ENCODE measurements around the gene LBH.

The LBH gene

GRCh38 chr2:30245364-30245763 is 14.0 kb downstream of the LBH start:
- no peak overlapping the region for H3K9ac ChIP-seq (ENCODE audit: low read depth, low read length)
- no peak overlapping the region for H2AFZ ChIP-seq (ENCODE audit: low read depth, low read length)
- no peak for TF ChIP-seq EZH2 (IDR thresholded peaks at IDR 0.05; ENCODE audit: borderline replicate concordance, low read depth, low read length, severe bottlenecking)
- no peaks in the 10 kb centered on the region for H3K9me3 ChIP-seq (ENCODE audit: insufficient read depth, low read length, severe bottlenecking)
- no peak overlapping the region for H3K27ac ChIP-seq (ENCODE audit: low read length)
- H3K4me2 ChIP-seq (ENCODE audit: insufficient read depth, low read length): no peak overlapping the region
- peaks cover under 1% of the 10 kb centered on the region; the same call in 1 of the 2 replicates for H4K20me1 ChIP-seq (ENCODE audit: insufficient read depth, low read length)
- H3K4me1 ChIP-seq (ENCODE audit: insufficient read depth, low read length): peaks cover 4% of the 10 kb centered on the region
- ATAC-seq (ENCODE audit: insufficient read depth, low read depth): no peak
- H3K4me3 ChIP-seq (ENCODE audit: low read depth in 1 of 2, low read length in 2 of 2): no peak overlapping the region
- peaks cover 39% of the 10 kb centered on the region for H3K79me2 ChIP-seq (ENCODE audit: insufficient read depth, low read length)
- H3K36me3 ChIP-seq (ENCODE audit: insufficient read depth, low read length): peaks cover 24% of the 10 kb centered on the region
- no peak for DNase-seq
- H3K27me3 ChIP-seq (ENCODE audit: insufficient read depth, low read length, poor library complexity): no peaks in the 10 kb centered on the region

GRCh38 chr2:30248791-30249190 is 17.5 kb downstream of the LBH start:
- Histone ChIP-seq H4K20me1 (ENCODE audit: insufficient read depth, low read length) (peaks cover 3% of the 10 kb centered on the region; the same call in 1 of the 2 replicates), H3K9ac (ENCODE audit: low read depth, low read length) (no peak overlapping the region), H3K36me3 (ENCODE audit: insufficient read depth, low read length) (peaks cover 19% of the 10 kb centered on the region), H3K27me3 (ENCODE audit: insufficient read depth, low read length, poor library complexity) (no peaks in the 10 kb centered on the region), H2AFZ (ENCODE audit: low read depth, low read length) (no peak overlapping the region), H3K79me2 (ENCODE audit: insufficient read depth, low read length) (peaks cover 43% of the 10 kb centered on the region), H3K9me3 (ENCODE audit: insufficient read depth, low read length, severe bottlenecking) (no peaks in the 10 kb centered on the region), H3K4me2 (ENCODE audit: insufficient read depth, low read length) (no peak overlapping the region), H3K4me3 (ENCODE audit: low read depth in 1 of 2, low read length in 2 of 2) (no peak overlapping the region), H3K27ac (ENCODE audit: low read length) (no peak overlapping the region), H3K4me1 (ENCODE audit: insufficient read depth, low read length) (no peaks in the 10 kb centered on the region)
- DNase-seq (no peak), ATAC-seq (ENCODE audit: insufficient read depth, low read depth) (no peak)
- TF ChIP-seq CTCF (IDR thresholded peaks at IDR 0.05; ENCODE audit: borderline replicate concordance, extremely low read depth, low read length, poor library complexity, severe bottlenecking) (no peak), EZH2 (IDR thresholded peaks at IDR 0.05; ENCODE audit: borderline replicate concordance, low read depth, low read length, severe bottlenecking) (no peak)

- Histone ChIP-seq H3K36me3 (ENCODE audit: insufficient read depth, low read length) (peaks cover 16% of the 10 kb centered on the region), H3K4me1 (ENCODE audit: insufficient read depth, low read length) (no peaks in the 10 kb centered on the region), H3K79me2 (ENCODE audit: insufficient read depth, low read length) (peaks cover 47% of the 10 kb centered on the region), H3K4me2 (ENCODE audit: insufficient read depth, low read length) (no peak overlapping the region), H3K4me3 (ENCODE audit: low read depth in 1 of 2, low read length in 2 of 2) (no peak overlapping the region), H3K27ac (ENCODE audit: low read length) (no peak overlapping the region), H3K27me3 (ENCODE audit: insufficient read depth, low read length, poor library complexity) (no peaks in the 10 kb centered on the region), H3K9ac (ENCODE audit: low read depth, low read length) (no peak overlapping the region), H4K20me1 (ENCODE audit: insufficient read depth, low read length) (peaks cover 3% of the 10 kb centered on the region; the same call in 1 of the 2 replicates), H3K9me3 (ENCODE audit: insufficient read depth, low read length, severe bottlenecking) (no peaks in the 10 kb centered on the region), H2AFZ (ENCODE audit: low read depth, low read length) (no peak overlapping the region)
- ATAC-seq (ENCODE audit: insufficient read depth, low read depth) (no peak), DNase-seq (no peak)
- no peak for TF ChIP-seq CTCF (IDR thresholded peaks at IDR 0.05; ENCODE audit: borderline replicate concordance, extremely low read depth, low read length, poor library complexity, severe bottlenecking)
- TF ChIP-seq EZH2 (IDR thresholded peaks at IDR 0.05; ENCODE audit: borderline replicate concordance, low read depth, low read length, severe bottlenecking): no peak
Measured at GRCh38 chr2:30249354-30249753, 18.0 kb downstream of the LBH start.

GRCh38 chr2:30250421-30250820 is 19.1 kb downstream of the LBH start:
- Histone ChIP-seq H4K20me1 (ENCODE audit: insufficient read depth, low read length) (peaks cover 3% of the 10 kb centered on the region), H3K27ac (ENCODE audit: low read length) (no peak overlapping the region), H3K4me3 (ENCODE audit: low read depth in 1 of 2, low read length in 2 of 2) (no peak overlapping the region), H3K4me2 (ENCODE audit: insufficient read depth, low read length) (no peak overlapping the region), H3K9me3 (ENCODE audit: insufficient read depth, low read length, severe bottlenecking) (no peaks in the 10 kb centered on the region), H2AFZ (ENCODE audit: low read depth, low read length) (no peak overlapping the region), H3K9ac (ENCODE audit: low read depth, low read length) (no peak overlapping the region), H3K27me3 (ENCODE audit: insufficient read depth, low read length, poor library complexity) (no peaks in the 10 kb centered on the region), H3K79me2 (ENCODE audit: insufficient read depth, low read length) (peaks cover 54% of the 10 kb centered on the region), H3K36me3 (ENCODE audit: insufficient read depth, low read length) (peaks cover 14% of the 10 kb centered on the region), H3K4me1 (ENCODE audit: insufficient read depth, low read length) (peaks cover 10% of the 10 kb centered on the region)
- no peak for ATAC-seq (ENCODE audit: insufficient read depth, low read depth)
- no peak for DNase-seq
- TF ChIP-seq CTCF (IDR thresholded peaks at IDR 0.05; ENCODE audit: borderline replicate concordance, extremely low read depth, low read length, poor library complexity, severe bottlenecking) (no peak), EZH2 (IDR thresholded peaks at IDR 0.05; ENCODE audit: borderline replicate concordance, low read depth, low read length, severe bottlenecking) (no peak)
